Activated naive CD4-positive, alpha-beta T cell treated with anti-CD3 and anti-CD28 coated beads, Interleukin-2, amount 50 U/mL, for 16 hours (primary cell): ENCODE data around the gene CHAF1B.
"Not testable (repeated sequence)": the region's sequence is repeated elsewhere in the genome, so short reads cannot be mapped to it uniquely, and the experiment has no call there.

Experiments
- DNase-seq: peaks from one replicate; pipeline ENCODE4 v3.0.0-alpha.2; 2020

The CHAF1B gene

GRCh38 chr21:36385233-36386030, at the start of gene CHAF1B:
TSS of gene CHAF1B (plus strand) at chr21:36385392. CDS start at chr21:36386137, 745 bp downstream.
- DNase-seq: peak; percentile 80

- DNase-seq: no peak
Observed at GRCh38 chr21:36337099-36337509, 48.1 kb upstream of the CHAF1B start.

- DNase-seq: no peak
Observed at GRCh38 chr21:36338975-36339374, 46.2 kb upstream of the CHAF1B start.

GRCh38 chr21:36342581-36342980, 42.6 kb upstream of the CHAF1B start:
- not testable (repeated sequence) for DNase-seq

- DNase-seq: no peak
Observed at GRCh38 chr21:36344931-36345330, 40.3 kb upstream of the CHAF1B start.

- DNase-seq: no peak
Observed at GRCh38 chr21:36347278-36347961, 37.8 kb upstream of the CHAF1B start.

- DNase-seq: no peak
Observed at GRCh38 chr21:36347962-36348328, 37.2 kb upstream of the CHAF1B start.

GRCh38 chr21:36349315-36349714, 35.9 kb upstream of the CHAF1B start:
- no peak for DNase-seq

- no peak for DNase-seq
Observed at GRCh38 chr21:36350282-36350910, 34.8 kb upstream of the CHAF1B start.

GRCh38 chr21:36354918-36355680, 30.1 kb upstream of the CHAF1B start:
- no peak for DNase-seq

GRCh38 chr21:36355868-36356267, 29.3 kb upstream of the CHAF1B start:
- DNase-seq: no peak

DNA sequence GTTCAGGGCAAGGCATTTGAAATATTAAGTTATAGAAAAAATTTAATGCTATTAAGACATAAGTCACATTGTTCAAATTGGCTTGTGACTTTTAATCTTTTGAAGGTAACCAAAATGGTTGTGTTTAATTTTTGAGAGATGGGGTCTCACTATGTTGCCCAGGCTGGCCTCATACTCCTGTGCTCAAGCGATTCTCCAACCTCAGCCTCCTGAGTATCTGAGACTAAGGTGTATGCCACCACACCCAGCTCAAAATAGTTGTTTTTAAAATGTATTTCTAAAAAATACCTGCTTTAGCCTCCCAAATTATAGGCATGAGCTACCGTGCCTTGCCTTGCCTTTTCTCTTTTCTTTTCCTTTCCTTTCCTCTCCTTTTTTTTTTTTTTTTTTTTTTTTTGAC, 26.0 kb upstream of the CHAF1B start:
- DNase-seq: no peak

GRCh38 chr21:36369064-36369685, 16.0 kb upstream of the CHAF1B start:
- no peak for DNase-seq

GRCh38 chr21:36375994-36376393, 9.2 kb upstream of the CHAF1B start:
- no peak for DNase-seq

GRCh38 chr21:36377391-36377842, 7.8 kb upstream of the CHAF1B start:
- no peak for DNase-seq

- no peak for DNase-seq
Observed at GRCh38 chr21:36379251-36379650, 5.9 kb upstream of the CHAF1B start.

DNA sequence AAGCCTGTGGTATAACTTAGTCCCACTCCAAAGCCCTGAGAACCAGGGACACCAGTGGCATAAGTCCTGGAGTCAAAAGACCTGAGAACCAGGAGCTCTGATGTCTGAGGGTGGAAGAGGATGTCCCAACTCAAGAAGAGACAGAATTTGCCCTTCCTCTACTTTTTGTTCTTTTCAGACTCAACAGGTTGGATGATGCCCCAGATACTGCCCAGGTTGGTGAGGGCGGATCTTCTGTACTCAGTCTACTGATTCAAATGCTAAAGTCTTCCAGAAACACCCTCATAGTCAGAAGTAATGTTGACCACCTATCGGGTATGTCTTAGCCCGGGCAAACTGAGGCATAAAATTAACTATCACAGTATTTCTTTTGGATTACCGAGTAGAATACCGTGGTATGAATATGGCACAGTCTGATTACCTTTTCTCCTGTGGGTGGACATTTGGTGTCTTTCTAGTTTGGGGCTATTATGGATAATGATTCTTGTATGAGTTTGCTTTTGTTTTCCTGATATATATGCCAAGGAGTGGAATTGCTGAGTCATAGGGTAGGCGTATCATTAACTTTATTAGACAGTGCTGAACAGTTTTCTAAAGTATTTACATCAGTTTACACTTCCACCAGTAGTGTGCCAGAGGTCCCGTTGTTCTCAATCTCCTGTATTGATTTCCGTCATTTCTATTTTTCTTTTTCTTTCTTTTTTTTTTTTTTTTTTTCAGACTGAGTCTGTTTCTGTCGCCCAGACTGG, 3.2 kb upstream of the CHAF1B start:
- no peak for DNase-seq

DNA sequence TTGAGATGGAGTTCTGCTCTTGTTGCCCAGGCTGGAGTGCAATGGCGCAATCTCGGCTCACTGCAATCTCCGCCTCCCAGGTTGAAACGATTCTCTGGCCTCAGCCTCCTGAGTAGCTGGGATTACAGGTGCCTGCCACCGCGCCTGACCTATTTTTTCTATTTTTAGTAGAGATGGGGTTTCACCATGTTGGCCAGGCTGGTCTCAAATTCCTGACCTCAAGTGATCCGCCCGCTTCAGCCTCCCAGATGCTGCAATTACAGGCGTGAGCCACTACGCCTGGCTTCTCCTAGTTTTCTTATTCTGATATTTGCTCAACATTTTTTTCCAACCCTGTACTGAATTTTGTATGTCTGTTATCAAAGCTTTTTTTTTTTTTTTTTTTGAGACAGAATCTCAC, 2.5 kb upstream of the CHAF1B start:
- DNase-seq: not testable (repeated sequence)

DNA sequence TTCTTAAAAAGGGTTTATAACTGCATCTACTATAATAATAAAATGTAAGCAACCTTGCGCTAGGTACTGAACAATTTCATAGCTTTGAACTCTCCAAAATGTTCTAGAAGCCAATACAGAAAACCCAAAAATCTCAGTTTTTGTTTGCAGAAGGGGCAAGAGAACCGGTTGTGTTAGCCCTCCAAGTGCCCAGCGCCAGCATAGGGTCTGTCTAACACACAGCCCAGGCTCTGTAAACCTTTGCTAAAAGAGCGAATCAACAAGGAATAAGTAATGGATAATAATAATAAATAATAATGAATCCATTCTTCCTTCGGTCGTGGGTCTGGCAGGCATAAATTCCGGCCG, 333 bp upstream of the CHAF1B start:
- no peak for DNase-seq

GRCh38 chr21:36386031-36386642, 945 bp downstream of the CHAF1B start:
- no peak for DNase-seq

- DNase-seq: no peak
Observed at GRCh38 chr21:36388096-36388495, 2.9 kb downstream of the CHAF1B start.

DNA sequence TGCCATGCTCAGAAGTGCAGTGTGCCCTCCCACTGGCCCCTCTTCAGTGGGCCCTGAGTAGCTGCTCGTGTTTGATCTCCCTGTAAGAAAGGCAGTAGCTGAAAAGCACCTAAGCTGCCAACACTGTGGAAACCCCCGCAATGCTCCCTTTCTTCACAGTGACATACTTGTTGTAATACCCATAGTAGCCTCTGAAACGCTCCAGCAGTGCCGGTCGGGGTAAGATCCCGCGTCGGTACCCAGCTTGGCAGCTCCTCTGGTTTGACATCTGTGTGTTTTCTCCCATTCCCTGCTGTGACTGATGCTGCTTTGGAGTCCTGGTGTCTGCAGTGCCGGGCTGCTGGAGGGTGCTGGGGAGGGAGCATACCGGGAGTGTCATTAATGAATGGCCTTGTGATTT, 3.6 kb downstream of the CHAF1B start:
- DNase-seq: no peak
